ENCODE results near the gene RBBP6. TPM values are rescaled to one million over a fixed set of nuclear protein-coding genes. Genes with fewer than 3 reads are reported as not detected.

Gene RBBP6
- total RNA-seq, 1 donor, result 31.5 TPM

DNA sequence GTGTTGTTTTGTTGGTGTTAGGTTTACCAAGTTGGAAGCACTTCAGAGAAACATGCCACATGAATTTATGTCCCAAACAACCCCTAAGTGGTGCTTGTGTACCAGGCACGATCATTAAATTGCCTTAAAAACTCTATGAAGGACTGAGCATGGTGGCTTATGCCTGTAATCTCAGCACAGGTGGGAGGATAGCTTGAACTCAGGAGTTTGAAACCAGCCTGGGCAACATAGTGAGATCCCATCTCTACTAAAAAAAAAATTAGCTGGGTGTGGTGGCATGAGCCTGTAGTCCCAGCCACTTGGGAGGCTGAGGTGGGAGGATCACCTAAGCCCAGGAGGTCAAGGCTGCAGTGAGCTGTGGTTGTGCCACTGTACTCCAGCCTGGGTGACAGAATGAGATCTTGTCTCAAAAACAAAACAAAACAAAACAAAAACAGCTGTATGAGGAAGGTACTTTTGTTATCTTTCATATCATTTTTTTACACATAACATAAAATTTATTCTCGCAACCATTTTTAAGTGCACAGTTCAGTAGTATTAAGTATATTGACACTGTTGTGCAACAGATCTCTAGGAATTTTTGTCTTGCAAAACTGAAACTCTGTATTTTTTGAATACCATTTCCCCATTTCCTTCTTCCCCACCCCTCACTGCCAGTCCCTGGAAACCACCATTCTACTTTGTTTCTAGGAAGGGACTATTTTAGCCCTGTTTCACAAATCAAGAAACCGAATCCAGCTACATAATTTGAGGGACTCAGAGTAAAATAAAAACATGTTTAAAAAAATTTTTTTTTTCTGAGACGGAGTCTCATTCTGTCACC, 14.3 kb upstream of the RBBP6 start:
- no peak for DNase-seq (ENCODE audit: insufficient read length, low spot score, missing footprints)
- no peaks in the 10 kb centered on the region for H3K79me2 ChIP-seq (ENCODE audit: insufficient read depth, low read length)
- no peak overlapping the region for H3K4me2 ChIP-seq (ENCODE audit: insufficient read depth, low read length)
- no peaks in the 10 kb centered on the region for H3K4me1 ChIP-seq (ENCODE audit: insufficient read depth, low read length)
- H4K20me1 ChIP-seq (ENCODE audit: insufficient read depth, low read length), result no peaks in the 10 kb centered on the region
- H3K36me3 ChIP-seq (ENCODE audit: insufficient read depth, low read length), result no peaks in the 10 kb centered on the region
- no peak overlapping the region for H3K4me3 ChIP-seq (ENCODE audit: insufficient read depth, low read length)
- no peak overlapping the region for H2AFZ ChIP-seq (ENCODE audit: low read length)
- H3K27me3 ChIP-seq (ENCODE audit: insufficient read depth, low read length), result peaks cover 11% of the 10 kb centered on the region
- TF ChIP-seq, protein P1, sequence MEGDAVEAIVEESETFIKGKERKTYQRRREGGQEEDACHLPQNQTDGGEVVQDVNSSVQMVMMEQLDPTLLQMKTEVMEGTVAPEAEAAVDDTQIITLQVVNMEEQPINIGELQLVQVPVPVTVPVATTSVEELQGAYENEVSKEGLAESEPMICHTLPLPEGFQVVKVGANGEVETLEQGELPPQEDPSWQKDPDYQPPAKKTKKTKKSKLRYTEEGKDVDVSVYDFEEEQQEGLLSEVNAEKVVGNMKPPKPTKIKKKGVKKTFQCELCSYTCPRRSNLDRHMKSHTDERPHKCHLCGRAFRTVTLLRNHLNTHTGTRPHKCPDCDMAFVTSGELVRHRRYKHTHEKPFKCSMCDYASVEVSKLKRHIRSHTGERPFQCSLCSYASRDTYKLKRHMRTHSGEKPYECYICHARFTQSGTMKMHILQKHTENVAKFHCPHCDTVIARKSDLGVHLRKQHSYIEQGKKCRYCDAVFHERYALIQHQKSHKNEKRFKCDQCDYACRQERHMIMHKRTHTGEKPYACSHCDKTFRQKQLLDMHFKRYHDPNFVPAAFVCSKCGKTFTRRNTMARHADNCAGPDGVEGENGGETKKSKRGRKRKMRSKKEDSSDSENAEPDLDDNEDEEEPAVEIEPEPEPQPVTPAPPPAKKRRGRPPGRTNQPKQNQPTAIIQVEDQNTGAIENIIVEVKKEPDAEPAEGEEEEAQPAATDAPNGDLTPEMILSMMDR (IDR thresholded peaks at IDR 0.05; ENCODE audit: extremely low read depth, low read depth, low read length), result no peak
- H3K27ac ChIP-seq (ENCODE audit: low read depth, low read length), result no peak overlapping the region
- no peaks in the 10 kb centered on the region for H3K9me3 ChIP-seq (ENCODE audit: low read depth, low read length)

DNA sequence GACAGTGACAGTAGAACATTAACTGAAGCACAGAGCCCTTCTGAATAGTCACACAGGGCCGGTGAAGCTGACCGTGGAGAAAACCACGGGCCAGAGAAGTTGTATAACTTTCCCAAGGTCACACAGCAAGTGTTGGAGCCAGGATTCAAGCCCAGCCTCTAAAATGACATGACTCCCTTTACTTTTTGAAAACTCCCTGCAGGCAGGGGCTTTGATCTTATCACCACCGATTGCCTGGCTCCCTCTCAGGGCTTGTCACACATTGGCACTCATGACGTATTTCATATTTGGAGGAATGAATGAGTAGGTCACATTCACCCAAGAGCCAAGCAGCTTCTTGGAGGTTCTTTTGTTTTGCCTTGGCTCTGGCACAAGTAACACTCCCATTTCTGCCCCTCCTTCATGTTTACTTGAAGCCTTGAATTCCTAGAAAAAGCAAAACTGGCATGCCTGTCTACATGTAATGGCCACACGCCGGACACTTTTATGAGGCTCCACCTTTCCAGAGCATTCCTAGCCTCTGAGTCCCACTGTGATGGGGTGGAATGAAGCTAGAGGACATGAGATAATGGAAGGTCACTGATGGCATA, 13.3 kb upstream of the RBBP6 start:
- H4K20me1 ChIP-seq (ENCODE audit: insufficient read depth, low read length), result no peaks in the 10 kb centered on the region
- no peak overlapping the region for H2AFZ ChIP-seq (ENCODE audit: low read length)
- no peak overlapping the region for H3K27ac ChIP-seq (ENCODE audit: low read depth, low read length)
- H3K9me3 ChIP-seq (ENCODE audit: low read depth, low read length), result no peaks in the 10 kb centered on the region
- TF ChIP-seq, protein P1 (IDR thresholded peaks at IDR 0.05; ENCODE audit: extremely low read depth, low read depth, low read length), result no peak
- H3K4me1 ChIP-seq (ENCODE audit: insufficient read depth, low read length), result no peaks in the 10 kb centered on the region
- H3K79me2 ChIP-seq (ENCODE audit: insufficient read depth, low read length), result no peaks in the 10 kb centered on the region
- peak; percentile 73 for DNase-seq (ENCODE audit: insufficient read length, low spot score, missing footprints)
- H3K36me3 ChIP-seq (ENCODE audit: insufficient read depth, low read length), result no peaks in the 10 kb centered on the region
- H3K4me2 ChIP-seq (ENCODE audit: insufficient read depth, low read length), result no peak overlapping the region
- H3K27me3 ChIP-seq (ENCODE audit: insufficient read depth, low read length), result peaks cover 11% of the 10 kb centered on the region
- H3K4me3 ChIP-seq (ENCODE audit: insufficient read depth, low read length), result no peak overlapping the region

DNA sequence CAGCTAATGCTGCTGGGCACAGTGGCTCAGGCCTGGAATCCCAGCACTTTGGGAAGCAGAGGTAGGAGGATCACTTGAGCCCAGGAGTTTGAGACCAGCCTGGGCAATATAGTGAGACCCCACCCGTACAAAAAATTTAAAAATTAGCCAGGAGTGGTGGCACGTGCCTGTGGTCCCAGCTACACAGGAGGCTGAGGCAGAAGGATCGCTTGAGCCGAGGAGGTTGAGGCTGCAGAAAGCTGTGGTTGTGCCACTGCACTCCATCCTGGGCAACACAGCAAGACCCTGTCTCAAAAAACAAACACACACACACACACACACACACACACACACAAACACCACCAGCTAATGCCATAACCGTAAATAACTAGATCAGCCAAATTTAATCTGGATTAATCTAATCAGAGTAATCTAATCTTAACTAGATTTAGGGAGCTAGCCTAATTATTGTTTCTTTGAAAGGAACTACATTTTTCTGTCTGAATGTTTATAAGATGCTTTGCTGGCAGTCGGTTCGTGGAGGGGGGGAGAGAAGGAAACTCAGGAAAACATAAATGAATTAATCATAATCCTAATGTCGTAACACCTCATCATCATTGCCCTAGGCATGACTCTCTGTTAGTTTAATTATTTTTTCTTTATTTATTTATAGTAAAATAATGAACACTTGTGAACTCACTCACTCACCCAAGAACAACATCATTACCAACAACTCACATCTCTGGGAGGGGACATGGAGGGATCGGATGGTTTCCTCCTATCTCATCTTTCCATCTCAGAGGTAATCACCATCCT, 12.5 kb upstream of the RBBP6 start:
- Histone ChIP-seq H2AFZ (ENCODE audit: low read length) (no peak overlapping the region), H3K4me1 (ENCODE audit: insufficient read depth, low read length) (no peaks in the 10 kb centered on the region), H4K20me1 (ENCODE audit: insufficient read depth, low read length) (no peaks in the 10 kb centered on the region), H3K27ac (ENCODE audit: low read depth, low read length) (no peak overlapping the region), H3K27me3 (ENCODE audit: insufficient read depth, low read length) (peaks cover 11% of the 10 kb centered on the region), H3K4me2 (ENCODE audit: insufficient read depth, low read length) (no peak overlapping the region), H3K79me2 (ENCODE audit: insufficient read depth, low read length) (no peaks in the 10 kb centered on the region), H3K9me3 (ENCODE audit: low read depth, low read length) (no peaks in the 10 kb centered on the region), H3K36me3 (ENCODE audit: insufficient read depth, low read length) (no peaks in the 10 kb centered on the region), H3K4me3 (ENCODE audit: insufficient read depth, low read length) (no peak overlapping the region)
- no peak for DNase-seq (ENCODE audit: insufficient read length, low spot score, missing footprints)
- TF ChIP-seq, protein P1 (IDR thresholded peaks at IDR 0.05; ENCODE audit: extremely low read depth, low read depth, low read length), result no peak

DNA sequence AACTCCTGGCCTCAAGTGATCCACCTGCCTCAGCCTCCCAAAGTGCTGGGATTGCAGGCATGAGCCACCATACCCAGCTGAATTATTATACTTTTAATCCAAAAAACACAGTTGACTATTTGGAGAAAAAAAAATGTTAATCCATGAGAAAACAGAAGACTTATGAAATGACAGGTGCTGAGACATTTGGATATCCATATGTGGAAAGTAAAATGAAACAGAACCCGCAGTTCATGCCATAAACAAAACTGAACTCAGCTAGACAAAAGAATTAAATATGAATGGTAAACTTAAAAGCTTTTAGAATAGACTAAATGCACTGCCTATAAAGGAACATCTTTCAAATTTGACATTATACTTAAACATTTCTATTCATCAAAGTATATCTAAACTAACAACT, 8.2 kb upstream of the RBBP6 start:
- peaks cover 5% of the 10 kb centered on the region for H3K4me1 ChIP-seq (ENCODE audit: insufficient read depth, low read length)
- no peak overlapping the region for H3K27ac ChIP-seq (ENCODE audit: low read depth, low read length)
- H2AFZ ChIP-seq (ENCODE audit: low read length), result no peak overlapping the region
- no peaks in the 10 kb centered on the region for H3K36me3 ChIP-seq (ENCODE audit: insufficient read depth, low read length)
- H3K4me2 ChIP-seq (ENCODE audit: insufficient read depth, low read length), result no peak overlapping the region
- no peak overlapping the region for H3K4me3 ChIP-seq (ENCODE audit: insufficient read depth, low read length)
- H3K27me3 ChIP-seq (ENCODE audit: insufficient read depth, low read length), result no peaks in the 10 kb centered on the region
- H3K79me2 ChIP-seq (ENCODE audit: insufficient read depth, low read length), result no peaks in the 10 kb centered on the region
- no peak for DNase-seq (ENCODE audit: insufficient read length, low spot score, missing footprints)
- H3K9me3 ChIP-seq (ENCODE audit: low read depth, low read length), result no peaks in the 10 kb centered on the region
- H4K20me1 ChIP-seq (ENCODE audit: insufficient read depth, low read length), result no peaks in the 10 kb centered on the region
- TF ChIP-seq, protein P1 (IDR thresholded peaks at IDR 0.05; ENCODE audit: extremely low read depth, low read depth, low read length), result no peak

Measured in osteoblast (primary cell).